ENCODE results near the gene CCL19.

Gene CCL19

DNA sequence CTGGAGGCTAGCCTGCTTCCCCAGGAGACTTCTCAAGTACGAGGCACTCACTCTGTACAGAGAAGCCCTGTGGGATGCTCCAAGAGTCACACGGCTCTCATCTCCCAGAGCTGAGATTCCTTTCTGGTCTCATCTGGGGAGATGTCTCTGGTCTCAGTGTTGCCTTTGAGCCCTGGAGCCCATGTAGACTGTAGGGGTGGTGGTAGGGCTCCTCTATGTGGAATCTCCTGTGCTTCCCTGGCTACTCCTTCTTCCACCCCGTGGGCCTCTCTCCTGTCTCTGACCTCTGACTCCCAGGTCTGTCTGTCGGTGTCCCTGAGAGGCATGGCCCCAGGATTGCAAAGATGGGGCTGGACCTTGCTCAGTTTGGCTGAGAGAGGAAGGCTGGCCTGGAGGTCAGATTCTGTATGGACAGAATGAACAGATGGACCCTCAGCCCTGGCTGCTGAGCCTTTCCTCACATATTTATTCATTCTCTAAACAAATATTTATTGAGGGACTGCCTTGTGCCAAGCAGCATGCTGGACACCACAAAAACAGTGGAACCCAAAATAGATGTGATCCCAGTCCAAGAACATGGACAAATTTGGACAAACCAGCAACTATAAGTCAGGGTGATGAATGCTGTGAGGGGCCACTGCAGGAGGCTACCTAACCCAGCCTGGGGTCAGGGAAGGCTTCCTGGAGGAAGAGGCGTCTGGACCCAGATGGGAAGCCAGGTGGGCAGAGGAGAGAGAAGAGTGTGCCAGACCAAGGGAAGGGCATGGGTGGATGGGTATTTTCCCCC is 2.6 kb downstream of the CCL19 start:
- DNase-seq (ENCODE audit: low read depth, low spot score) = no peak
- H3K9me3 ChIP-seq (ENCODE audit: low read depth, low read length) = no peaks in the 10 kb centered on the region
- no peak overlapping the region for H3K27ac ChIP-seq
- H3K9ac ChIP-seq (ENCODE audit: insufficient read length) = no peak overlapping the region
- TF ChIP-seq FOXP2 (optimal IDR thresholded peaks at IDR 0.05; ENCODE audit: control extremely low read depth, extremely low read length, insufficient read depth) (no peak), POLR2AphosphoS5 (IDR thresholded peaks at IDR 0.05; ENCODE audit: borderline replicate concordance, low read depth, low read length) (no peak), EZH2 (IDR thresholded peaks at IDR 0.05) (no peak)
- no peak overlapping the region for H3K4me3 ChIP-seq
- no peaks in the 10 kb centered on the region for H3K36me3 ChIP-seq (ENCODE audit: insufficient read depth, low read length)

DNA sequence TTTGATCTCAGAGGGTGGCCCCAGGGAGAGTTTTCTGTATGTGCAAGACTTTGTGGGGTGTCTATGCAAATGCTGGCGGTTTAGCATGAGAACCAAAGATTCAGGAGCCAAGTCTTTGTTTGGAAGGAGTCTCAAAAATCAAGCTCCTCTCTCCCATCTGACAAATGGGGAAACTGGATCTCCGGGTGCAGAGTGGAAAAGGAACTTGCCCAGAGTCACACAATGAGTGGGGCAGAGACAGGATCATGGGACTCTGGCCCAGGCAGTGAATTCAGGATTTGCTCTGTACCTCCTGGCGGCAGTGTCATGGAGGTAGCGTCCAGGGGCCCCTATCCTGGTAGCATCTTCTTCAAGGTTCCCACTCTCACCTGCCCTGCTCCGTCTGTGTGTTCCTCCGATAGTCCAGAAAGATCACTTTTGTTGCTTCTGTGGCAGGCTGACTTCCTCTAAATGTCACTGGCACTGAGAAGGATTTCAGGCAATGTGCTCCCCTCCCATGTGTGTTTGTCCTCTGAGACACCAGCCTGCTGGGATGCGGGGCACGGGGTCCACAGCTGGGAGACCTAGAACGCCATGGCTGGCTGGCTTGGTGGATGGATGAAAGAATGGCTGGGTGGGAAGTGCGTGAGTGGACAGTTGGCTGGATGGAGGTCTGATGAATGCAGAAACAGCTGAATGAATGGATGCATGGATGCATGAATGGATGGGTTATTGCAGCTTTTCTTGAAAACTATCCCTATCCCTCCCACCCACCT is 3.6 kb downstream of the CCL19 start:
- no peaks in the 10 kb centered on the region for H3K36me3 ChIP-seq (ENCODE audit: insufficient read depth, low read length)
- TF ChIP-seq FOXP2 (optimal IDR thresholded peaks at IDR 0.05; ENCODE audit: control extremely low read depth, extremely low read length, insufficient read depth) (no peak), POLR2AphosphoS5 (IDR thresholded peaks at IDR 0.05; ENCODE audit: borderline replicate concordance, low read depth, low read length) (no peak), EZH2 (IDR thresholded peaks at IDR 0.05) (no peak)
- no peak overlapping the region for H3K27ac ChIP-seq
- H3K9me3 ChIP-seq (ENCODE audit: low read depth, low read length) = no peaks in the 10 kb centered on the region
- H3K4me3 ChIP-seq = no peak overlapping the region
- no peak overlapping the region for H3K9ac ChIP-seq (ENCODE audit: insufficient read length)
- DNase-seq (ENCODE audit: low read depth, low spot score) = no peak

DNA sequence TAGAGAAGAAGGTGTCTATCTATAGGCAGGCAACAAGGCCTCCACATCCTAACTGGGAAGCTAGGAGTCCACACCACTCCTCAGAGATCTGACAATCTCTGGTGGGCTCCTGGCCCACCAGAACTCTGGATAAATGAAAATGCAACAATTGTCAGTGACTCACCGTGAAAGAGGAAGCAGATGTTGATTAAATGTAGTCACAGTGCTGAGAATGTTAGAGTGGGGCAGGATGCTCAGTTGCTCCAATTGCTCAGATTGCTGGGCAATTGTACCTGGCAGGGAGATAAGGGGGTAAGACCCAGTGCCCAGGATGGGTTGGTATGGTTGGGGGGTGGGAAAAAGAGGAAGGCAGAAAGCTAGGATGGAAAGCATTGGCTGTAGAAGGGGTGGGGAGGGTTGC is 4.3 kb downstream of the CCL19 start:
- no peak for DNase-seq (ENCODE audit: low read depth, low spot score)
- no peaks in the 10 kb centered on the region for H3K36me3 ChIP-seq (ENCODE audit: insufficient read depth, low read length)
- H3K4me3 ChIP-seq = no peak overlapping the region
- no peak overlapping the region for H3K9ac ChIP-seq (ENCODE audit: insufficient read length)
- H3K9me3 ChIP-seq (ENCODE audit: low read depth, low read length) = no peaks in the 10 kb centered on the region
- H3K27ac ChIP-seq = no peak overlapping the region
- TF ChIP-seq FOXP2 (optimal IDR thresholded peaks at IDR 0.05; ENCODE audit: control extremely low read depth, extremely low read length, insufficient read depth) = no peak

DNA sequence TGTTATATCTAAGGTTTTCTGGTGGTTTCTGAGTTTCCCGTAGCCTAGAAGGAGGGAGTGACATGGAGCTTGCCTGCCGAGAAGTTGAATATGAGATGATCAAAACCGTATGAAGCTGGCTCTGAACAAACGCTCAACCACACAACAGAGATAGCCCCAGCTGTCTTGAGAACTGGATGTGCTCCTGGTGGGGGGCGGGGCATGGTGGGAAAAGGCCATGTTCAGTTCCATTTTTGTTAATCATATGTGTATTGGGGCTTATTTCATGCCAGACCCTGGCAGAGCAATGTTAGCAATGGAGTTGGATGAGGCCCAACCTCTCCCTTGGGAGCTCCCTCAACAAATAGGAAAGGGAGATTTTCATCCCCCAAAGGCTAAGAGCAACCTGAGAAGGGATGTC is 4.8 kb downstream of the CCL19 start:
- Histone ChIP-seq H3K9ac (ENCODE audit: insufficient read length) (no peak overlapping the region), H3K36me3 (ENCODE audit: insufficient read depth, low read length) (no peaks in the 10 kb centered on the region), H3K27ac (no peak overlapping the region), H3K4me3 (no peak overlapping the region), H3K9me3 (ENCODE audit: low read depth, low read length) (no peaks in the 10 kb centered on the region)
- no peak for DNase-seq (ENCODE audit: low read depth, low spot score)
- TF ChIP-seq POLR2AphosphoS5 (IDR thresholded peaks at IDR 0.05; ENCODE audit: borderline replicate concordance, low read depth, low read length) = no peak
- no peak for TF ChIP-seq EZH2 (IDR thresholded peaks at IDR 0.05)
- no peak for TF ChIP-seq FOXP2 (optimal IDR thresholded peaks at IDR 0.05; ENCODE audit: control extremely low read depth, extremely low read length, insufficient read depth)

DNA sequence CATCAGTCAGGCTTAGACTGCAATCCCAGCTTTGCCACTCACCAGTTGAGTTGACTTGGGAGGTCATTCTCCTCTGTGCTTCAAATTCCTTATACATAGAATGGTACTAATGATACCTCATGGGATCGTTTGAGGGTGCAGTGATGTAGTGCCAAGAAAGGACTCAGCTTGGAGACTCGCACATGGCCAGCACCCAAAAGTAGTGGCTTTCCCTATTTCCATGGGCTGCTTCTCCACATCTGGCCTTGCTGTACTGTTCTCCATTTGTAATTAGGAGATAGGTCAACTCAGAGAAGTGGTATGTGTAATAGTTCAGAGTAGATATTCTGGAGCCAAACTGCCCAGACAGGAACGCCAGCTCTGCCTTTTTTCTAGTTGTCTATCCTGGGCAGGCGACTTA is 5.5 kb downstream of the CCL19 start:
- no peaks in the 10 kb centered on the region for H3K36me3 ChIP-seq (ENCODE audit: insufficient read depth, low read length)
- H3K9ac ChIP-seq (ENCODE audit: insufficient read length) = no peak overlapping the region
- H3K9me3 ChIP-seq (ENCODE audit: low read depth, low read length) = no peaks in the 10 kb centered on the region
- DNase-seq (ENCODE audit: low read depth, low spot score) = no peak
- TF ChIP-seq FOXP2 (optimal IDR thresholded peaks at IDR 0.05; ENCODE audit: control extremely low read depth, extremely low read length, insufficient read depth) (no peak), EZH2 (IDR thresholded peaks at IDR 0.05) (no peak), POLR2AphosphoS5 (IDR thresholded peaks at IDR 0.05; ENCODE audit: borderline replicate concordance, low read depth, low read length) (no peak)
- no peak overlapping the region for H3K4me3 ChIP-seq
- no peak overlapping the region for H3K27ac ChIP-seq

DNA sequence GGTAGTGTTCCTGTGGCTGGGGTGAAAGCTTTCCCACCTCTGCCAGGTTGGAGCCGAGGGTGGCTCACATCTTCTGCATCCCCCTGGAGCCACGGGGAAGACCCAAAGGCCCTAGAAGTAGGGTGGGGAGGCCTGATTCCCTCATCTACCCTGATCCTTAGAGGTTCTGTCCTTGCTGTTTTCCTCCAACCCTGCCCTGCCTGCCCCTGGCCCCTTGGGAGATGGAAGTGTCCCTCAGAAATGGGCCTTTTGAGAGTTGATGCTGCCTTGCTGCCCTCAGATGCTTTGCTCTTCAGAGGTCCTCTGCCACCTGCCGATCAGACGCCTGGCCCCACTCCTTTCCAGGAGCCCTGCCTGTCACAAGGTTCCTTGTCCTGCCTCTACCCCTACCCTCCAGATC is 6.3 kb downstream of the CCL19 start:
- H3K9ac ChIP-seq (ENCODE audit: insufficient read length) = no peak overlapping the region
- no peak for DNase-seq (ENCODE audit: low read depth, low spot score)
- no peaks in the 10 kb centered on the region for H3K9me3 ChIP-seq (ENCODE audit: low read depth, low read length)
- TF ChIP-seq EZH2 (IDR thresholded peaks at IDR 0.05) (no peak), FOXP2 (optimal IDR thresholded peaks at IDR 0.05; ENCODE audit: control extremely low read depth, extremely low read length, insufficient read depth) (no peak), POLR2AphosphoS5 (IDR thresholded peaks at IDR 0.05; ENCODE audit: borderline replicate concordance, low read depth, low read length) (no peak)
- no peak overlapping the region for H3K27ac ChIP-seq
- H3K4me3 ChIP-seq = no peak overlapping the region
- no peaks in the 10 kb centered on the region for H3K36me3 ChIP-seq (ENCODE audit: insufficient read depth, low read length)

DNA sequence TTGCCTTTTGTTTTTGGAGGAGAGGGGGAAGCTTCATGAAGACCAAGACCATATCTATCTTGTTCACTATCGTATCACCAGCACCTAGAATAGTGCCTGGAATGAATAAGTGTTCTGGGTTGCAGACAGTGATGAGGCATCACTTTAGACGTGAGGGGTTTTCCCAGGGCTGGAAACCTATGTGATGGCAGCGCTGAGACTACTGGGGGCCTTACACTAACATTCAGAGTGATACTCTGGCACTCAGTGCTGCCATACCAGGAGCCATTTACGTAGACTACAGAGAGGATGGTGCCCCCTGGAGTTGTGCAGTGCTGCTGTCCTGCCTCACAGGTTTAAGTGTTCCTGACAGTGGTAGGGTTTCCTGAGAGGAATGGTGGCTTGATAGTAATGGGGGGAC is 6.9 kb downstream of the CCL19 start:
- TF ChIP-seq POLR2AphosphoS5 (IDR thresholded peaks at IDR 0.05; ENCODE audit: borderline replicate concordance, low read depth, low read length) (no peak), EZH2 (IDR thresholded peaks at IDR 0.05) (no peak), FOXP2 (optimal IDR thresholded peaks at IDR 0.05; ENCODE audit: control extremely low read depth, extremely low read length, insufficient read depth) (no peak)
- H3K36me3 ChIP-seq (ENCODE audit: insufficient read depth, low read length) = no peaks in the 10 kb centered on the region
- no peaks in the 10 kb centered on the region for H3K9me3 ChIP-seq (ENCODE audit: low read depth, low read length)
- no peak overlapping the region for H3K27ac ChIP-seq
- no peak for DNase-seq (ENCODE audit: low read depth, low spot score)
- no peak overlapping the region for H3K9ac ChIP-seq (ENCODE audit: insufficient read length)
- H3K4me3 ChIP-seq = no peak overlapping the region

DNA sequence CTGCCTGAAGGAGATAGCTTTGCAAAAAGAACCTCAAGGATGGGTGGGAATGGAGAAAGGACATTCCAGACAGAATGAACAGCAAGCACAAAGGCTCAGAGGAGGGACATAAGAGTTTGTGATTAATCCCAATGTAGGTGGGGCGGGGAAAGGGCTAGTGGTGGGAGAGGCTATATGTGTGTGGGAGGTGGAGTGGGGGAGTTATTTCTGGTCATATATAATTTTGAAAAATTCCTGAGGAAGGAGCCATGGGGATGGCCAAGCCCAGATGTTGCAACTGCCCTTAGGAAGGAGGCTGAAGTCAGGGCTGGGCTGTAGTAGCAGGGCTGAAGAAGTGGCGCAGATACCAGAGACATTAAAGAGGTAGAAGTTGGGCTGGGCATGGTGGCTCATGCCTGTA is 15.2 kb downstream of the CCL19 start:
- no peak overlapping the region for H3K9ac ChIP-seq (ENCODE audit: insufficient read length)
- no peaks in the 10 kb centered on the region for H3K9me3 ChIP-seq (ENCODE audit: low read depth, low read length)
- H3K36me3 ChIP-seq (ENCODE audit: insufficient read depth, low read length) = no peaks in the 10 kb centered on the region
- no peak for TF ChIP-seq FOXP2 (optimal IDR thresholded peaks at IDR 0.05; ENCODE audit: control extremely low read depth, extremely low read length, insufficient read depth)
- TF ChIP-seq POLR2AphosphoS5 (IDR thresholded peaks at IDR 0.05; ENCODE audit: borderline replicate concordance, low read depth, low read length) = no peak
- H3K4me3 ChIP-seq = no peak overlapping the region
- DNase-seq (ENCODE audit: low read depth, low spot score) = no peak
- no peak overlapping the region for H3K27ac ChIP-seq
